LHCN-M2 (cell line): ENCODE results near the gene HSFX4. TPM values are rescaled to one million over a fixed set of nuclear protein-coding genes. Genes with fewer than 3 reads are reported as not detected.
A peak's percentile ranks its signal among the peaks of the same experiment; 100 is the strongest.
"Not testable (repeated sequence)": the region's sequence is repeated elsewhere in the genome, so short reads cannot be mapped to it uniquely, and the experiment has no call there.

Source experiments
- DNase-seq: peaks from one replicate; pipeline ENCODE4 v3.0.0-alpha.2; 2012; ENCODE audit warnings: low read depth
- total RNA-seq: library from RNA; depleted of rRNA; stranded (reverse); fragments of >200 nt; gene quantifications from 2 replicates; pipeline ENCODE4 v1.2.3, GENCODE V29; 2014

Gene HSFX4
- total RNA-seq, 1 experiment from 2014 or later, result not detected

DNA sequence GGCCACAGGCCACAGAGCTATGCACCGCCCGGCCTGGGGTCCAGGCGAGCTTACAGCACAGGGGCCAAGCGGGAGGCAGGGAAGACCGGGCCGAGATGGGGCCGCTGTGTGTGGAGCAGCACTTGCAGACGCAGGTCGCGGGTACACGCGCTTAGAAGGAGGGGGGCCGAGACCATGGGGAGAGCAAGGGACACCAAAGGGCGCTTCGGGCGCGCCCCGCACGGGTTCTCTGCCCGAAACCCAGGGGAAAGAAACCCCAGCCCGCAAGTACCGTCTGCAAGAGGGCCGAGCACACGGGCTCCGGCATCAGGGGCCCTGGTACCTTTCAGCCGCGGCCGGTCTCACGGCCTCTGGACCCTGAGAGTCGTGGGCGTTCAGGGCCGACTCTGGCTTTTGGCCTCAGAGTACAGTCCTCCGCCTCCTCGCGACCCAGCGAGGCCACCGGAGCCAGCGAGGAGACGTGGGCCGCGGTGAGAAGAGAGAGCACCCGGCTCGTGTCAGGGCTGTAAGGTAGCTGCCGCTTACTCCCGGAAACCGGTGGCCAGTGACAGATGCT, 8.6 kb downstream of the HSFX4 start:
- no peak for DNase-seq

DNA sequence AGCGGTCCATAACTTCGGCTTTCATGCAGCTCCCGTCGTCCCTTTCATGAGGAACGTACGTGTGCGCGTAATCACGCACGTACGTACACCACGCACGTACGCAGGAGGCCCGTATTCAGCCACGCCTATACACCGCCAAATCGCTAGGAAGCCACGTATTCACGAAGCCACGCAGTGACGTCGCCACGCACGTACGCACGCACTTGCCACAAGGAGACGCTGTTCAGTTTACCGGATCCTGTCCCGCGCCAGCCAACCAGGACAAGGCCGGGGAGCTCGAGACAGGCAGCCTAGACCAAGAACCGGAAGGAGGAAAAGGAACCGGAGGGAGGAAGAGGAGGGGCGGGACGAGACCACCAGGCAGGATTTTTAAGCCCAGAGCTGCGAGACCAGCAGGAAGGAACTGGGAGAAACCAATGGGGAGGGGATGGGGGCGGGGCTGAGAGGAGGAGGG, 9.1 kb downstream of the HSFX4 start, which contains the start of gene EOLA2:
EOLA2 (minus strand) TSS at position 65 of the 454 bp plus-strand sequence. CDS start 4,617 bp downstream, outside the sequence.
- DNase-seq, result peak; percentile 97

DNA sequence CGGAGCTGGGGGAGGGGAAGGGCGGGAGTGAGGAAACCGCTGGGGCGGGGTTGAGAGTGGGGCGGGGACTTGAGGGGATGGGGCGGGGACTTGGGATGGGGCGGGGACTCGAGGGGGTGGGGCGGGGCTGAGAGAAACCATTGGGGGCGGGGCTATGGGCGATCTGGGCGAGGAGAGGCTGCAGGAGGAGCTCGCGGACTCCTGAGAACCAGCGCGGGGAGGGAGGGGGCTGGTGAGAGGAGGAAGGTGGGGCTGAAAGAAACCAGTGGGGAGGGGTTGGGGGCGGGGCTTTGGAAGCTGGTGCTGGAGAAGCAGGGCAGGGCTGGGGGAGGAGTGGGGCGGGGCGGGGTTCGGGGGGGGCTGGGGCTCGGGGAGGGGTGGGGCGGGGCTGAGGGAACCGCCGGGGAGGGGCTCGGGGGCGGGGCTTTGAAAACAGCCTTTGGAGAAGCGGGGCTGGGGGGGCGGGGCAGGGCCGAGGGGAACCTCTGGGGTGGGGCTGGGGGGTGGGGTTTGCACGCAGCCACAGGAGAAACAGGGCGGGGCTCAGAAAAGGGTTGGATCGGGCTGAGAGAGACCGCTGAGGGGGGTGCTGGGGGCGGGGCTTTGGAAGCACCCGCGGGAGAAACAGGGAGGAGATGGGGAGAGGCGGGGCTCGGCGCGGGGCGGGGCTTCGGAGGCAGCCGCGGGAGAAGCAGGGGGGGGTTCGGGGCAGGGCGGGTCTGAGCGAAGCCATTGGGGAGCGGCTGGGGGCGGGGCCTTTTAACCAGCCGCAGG, 9.7 kb downstream of the HSFX4 start:
- DNase-seq, result peak; percentile 85

DNA sequence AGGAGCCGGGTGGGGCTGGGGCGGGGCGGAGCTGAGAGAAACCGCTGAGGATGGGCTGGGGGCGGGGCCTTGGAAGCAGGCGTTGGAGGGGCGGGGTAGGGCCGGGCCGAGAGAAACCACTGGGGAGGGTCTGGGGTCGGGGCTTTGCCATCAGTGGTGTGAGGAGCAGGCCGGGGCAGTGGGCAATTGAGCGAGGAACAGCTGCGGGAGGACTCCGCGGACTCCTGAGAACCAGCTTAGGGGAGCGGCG, 10.2 kb downstream of the HSFX4 start:
- DNase-seq, result no peak

DNA sequence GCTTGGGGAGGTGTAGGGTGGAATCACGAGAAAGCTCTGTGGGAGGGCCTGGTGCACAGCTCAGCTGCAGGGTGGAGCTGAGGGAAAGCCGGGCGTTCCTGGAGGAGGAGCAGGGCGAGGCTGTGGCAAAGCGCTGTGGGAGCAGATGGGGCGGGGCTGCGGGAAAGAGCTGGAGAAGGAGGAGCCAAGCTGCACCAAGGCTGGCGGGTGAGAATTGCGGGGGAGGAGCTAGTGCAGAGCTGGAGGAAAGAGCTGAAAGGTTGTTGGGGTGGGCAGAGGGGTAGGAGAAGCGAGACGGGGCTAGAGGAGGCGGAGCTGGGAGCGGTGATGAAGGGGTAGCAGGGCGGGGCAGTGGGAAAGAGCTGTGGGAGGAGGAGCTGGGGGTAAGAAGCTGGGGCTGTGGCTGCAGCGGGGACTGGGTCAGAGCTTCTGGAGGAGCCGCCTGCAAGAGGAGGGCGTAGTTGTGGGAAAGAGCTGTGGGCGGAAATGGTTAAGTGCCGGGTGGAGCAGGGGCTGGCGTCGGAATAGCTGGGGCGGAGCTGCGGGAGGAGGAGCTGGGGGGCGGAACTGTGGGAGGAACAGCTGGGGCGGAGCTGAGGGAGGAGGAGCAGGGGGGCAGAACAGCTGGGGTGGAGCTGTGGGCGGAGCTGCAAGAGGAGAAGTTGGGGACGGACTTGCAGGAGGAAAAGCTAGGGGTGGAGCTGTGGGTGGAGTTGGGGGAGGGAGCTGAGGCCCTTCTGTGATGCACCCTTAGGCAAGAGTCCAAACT, 10.7 kb downstream of the HSFX4 start:
- DNase-seq, result peak; percentile 95

DNA sequence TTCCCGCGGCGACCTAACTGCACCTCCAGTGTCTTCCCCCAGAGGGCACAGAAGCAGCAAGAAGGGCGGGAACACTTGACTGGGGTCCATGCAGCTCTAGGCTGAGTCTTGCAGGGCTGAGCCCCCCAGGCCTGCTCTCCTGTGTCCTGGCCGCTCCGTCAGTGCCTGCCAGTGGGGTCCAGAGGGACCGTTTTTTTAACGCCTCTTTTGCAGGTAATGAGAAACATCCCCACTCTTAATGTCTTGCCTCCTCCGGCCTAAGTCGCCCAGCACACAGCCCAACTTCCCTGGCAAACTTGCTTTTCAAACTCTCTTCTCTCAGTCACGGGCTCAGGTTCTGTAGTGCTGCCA, 11.3 kb downstream of the HSFX4 start:
- DNase-seq, result not testable (repeated sequence)

DNA sequence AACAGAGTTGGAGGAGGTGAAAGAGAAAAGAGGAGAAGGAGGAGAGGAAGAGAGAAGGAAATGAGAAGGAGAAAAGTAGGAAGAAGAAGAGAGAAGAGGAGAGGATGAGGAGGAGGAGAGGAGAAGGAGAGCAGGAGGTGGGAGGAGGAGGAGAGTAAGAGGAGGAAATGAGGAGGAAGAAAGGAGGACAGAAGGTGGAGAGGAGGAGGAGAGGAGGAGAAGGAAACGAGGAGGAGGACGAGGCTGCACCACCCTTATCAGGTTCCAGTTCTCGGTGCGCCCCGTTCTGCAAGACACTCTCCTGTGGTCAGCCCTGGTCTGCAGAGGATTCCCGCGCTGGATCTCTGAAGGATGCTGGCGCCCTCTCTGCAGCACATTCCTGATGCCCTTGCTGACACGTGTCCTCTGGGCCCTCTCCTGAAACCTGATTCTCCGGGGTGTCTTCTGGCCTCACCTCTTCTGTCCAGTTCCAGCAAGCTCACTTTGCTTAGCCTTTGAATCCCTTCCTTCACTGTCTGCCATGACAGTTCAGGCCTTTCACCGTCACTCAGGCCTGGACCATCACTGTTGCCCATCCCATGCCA, 15.8 kb downstream of the HSFX4 start:
- DNase-seq, result not testable (repeated sequence)

DNA sequence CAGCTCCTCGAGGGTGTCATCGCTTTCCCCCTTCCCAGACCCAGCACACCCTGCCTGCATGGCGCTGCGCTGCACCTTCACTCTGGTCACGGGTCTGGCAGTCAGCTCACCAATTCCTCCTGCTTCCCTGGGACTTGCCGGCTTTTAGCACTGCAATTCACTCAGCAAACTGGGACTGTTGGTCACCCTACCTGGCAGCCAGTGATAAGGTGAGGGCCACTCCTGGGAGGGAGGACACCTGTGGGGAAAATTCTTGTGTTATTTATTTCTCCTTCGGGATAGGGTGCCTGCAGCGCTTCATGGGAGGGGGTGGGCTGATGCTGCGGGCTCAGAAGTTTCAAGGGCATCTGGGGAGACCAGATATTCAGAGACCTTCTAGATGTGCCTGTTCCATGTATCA, 16.4 kb downstream of the HSFX4 start:
- DNase-seq, result not testable (repeated sequence)

DNA sequence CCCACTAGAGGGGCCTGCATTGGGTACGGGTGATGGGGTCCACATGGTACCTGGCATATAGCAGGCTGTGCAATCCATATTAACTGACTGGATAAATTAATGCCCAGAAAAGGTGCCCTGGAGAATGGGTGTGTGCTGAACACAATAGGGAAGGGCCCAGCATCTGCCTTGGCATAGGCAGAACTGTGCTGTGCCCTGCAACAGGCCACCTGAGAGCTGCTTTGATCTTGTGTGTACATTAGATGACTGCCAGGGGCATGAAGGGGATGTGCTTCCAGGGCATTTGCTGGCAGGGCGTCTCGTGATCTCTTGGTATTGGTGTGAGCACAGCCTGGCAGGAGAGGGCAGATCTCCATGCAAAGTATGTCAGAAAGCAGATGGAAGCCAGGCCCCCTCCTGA, 17.6 kb downstream of the HSFX4 start:
- DNase-seq, result not testable (repeated sequence)

DNA sequence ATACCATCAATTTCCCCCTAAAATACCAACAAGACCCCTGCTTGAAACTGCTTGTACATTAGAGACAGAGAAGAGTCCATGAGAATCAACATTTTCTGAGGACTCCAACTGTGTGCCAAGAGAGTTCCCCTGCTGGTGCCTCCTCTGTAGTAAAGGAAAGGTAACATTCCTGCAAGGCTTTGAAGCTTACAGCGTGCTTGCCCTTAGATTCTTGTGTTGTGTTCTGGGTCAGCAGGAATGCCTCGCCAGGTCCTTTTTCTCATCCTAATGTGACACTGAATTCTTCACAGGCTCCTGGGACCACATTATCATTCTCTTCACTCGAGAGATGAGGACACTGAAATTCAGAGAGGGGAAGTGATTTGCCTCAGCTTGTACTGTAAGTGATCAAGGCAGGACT, 18.6 kb downstream of the HSFX4 start:
- no peak for DNase-seq

DNA sequence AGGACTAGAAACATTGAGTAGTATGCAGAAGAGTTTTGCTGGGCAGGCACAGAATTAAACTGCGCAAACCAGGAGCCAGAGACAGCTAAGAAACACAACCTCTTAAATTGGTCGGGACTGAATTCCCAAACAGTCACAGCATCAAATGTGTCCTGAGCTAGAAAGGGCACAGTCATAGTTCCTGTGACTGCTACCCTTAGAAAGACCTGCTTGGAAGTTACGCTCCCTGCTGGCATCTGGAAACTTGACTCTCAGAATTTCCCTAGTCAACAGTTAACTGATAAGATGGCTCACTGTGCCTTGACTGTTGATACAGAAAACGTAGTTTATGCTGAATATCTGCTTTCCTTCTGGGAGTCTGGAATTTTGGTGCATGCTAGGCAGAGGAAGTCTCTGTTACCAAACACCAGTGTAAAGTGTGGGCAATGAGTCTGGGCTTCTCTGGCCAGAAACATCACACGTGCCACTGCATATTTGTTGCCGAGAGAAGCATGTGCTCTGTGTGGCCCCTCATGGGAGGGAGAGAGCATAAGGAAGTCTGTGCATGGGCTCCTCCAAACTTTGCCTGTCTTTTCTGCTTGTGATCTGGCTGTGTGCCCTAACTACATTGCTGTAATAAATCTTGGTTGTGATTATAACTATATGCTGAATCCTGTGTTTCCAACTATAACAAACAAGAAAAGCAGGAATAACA, 20.5 kb downstream of the HSFX4 start:
- no peak for DNase-seq

DNA sequence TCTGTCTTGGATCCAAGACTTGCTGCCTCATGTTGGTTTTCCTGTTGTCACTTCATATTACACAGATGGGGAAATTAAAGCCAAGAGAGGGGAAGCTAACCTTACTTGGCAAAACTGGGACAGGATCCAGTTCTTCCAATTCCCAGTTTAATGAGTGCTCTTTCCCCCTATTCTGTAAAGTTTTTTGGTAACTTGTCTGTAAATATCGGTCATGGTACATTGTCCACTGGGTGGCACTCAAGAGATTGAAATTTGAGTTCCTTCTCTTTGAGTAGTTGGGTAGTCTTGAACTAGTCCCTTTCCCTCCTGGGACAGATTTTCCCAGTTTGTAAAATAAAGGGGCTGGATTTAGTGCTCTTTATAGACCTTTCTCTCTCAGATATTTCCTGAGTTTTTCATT, 21.3 kb downstream of the HSFX4 start:
- DNase-seq, result peak; percentile 53

DNA sequence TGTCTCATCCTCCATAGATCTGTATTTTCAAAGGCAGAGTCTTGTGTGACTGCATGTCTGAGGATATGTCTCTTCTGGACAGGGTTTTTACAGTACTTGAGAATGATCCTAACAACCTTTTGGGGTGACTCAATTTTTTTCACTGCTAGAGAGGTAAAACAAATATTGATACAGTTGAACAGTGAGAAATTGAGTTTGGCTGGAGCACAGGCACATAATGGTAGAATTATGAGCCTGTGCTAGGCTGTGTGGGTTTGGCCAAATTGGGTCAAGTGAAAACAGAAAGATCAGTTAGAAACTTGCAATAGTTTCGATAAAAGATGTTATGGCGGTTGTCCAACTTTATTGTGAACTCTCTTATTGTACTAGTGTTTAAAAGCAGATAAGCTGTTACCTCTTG, 32.2 kb downstream of the HSFX4 start:
- DNase-seq, result no peak

DNA sequence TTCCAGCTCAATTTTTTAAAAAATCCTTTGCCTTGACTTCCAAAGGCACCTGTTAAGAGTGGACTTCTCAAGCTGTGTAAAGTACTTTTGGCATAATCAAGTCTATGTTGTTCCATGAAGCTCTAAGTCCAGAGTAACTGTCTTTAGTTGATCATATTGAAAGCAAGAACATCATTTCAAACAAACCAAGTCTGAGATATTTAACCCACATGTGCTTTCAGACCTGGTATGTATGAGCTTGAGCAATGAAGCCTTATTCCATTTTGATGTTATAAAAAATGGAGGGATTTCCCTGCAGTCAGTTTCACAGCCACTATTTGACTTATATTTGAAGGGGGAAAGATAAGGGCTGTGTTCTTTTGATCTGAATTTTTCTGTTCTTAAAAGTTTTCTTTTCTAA, 32.6 kb downstream of the HSFX4 start:
- DNase-seq, result no peak

DNA sequence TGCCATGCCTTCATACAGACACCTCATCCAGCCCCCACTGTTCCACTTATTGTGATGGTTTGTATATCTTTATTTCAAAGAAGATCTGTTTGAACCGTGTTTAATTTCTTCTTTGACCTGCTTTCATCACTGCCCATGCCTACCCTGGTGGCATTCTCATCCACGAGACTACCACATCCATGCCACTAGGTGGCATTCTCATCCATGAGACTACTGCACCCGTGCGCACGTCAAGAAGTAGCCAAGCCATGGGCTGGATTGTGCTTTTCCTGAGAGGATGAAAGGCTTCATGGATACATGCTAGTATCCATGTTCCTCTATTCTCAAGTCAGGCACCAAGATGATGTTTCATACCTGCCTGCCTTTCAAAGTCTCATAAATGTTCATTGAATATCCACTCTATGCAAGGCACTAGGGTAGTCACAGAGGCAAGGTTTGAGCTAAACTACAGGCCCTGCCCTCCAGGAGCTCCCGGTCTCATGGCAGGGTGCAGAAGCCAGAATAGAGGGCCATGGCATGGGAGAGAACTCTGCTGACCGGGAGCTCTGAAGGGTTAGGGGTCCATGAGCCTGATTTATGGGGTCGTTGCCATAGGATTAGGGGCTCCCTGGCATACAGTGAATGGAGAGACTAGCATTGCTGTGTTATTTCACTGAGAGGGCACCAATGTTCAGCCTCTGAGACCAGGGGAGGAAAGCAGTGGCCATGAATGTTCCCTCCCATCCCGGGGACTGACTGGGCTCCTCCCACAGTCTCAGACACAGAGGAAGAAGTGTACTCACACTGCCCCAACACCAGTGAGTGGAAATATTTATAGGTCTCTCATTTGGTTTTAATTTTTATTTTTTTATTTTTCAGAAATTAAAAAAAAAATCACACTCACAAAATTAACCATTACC, 33.7 kb downstream of the HSFX4 start:
- DNase-seq, result peak; percentile 62

DNA sequence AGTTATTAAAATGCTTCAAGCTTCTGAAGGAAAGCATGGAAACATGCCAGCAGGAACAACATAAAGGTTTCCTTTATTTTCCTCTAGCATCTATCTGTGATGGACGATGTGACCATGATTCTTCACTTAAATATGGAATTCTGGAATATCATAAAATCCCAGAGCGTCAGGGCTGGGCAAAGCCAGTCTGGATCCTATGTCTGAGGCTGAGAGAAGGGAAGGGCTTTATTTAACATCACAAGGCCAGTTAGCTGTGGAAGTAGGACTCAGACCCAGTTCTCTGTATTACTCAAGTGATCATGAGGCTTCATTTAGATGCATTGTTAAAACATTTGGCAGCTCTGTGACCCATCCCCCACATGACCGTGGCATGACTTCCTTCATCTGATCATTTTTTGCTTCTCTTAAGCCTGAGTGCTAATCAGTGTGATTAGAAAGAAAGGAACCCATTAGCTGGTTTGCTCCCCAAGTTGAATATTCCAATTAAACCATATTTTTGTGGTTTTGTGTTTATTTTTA, 49.8 kb downstream of the HSFX4 start:
- DNase-seq, result no peak
